HepG2 (cell line): Measurements from ENCODE around the gene DPP6. TPM values are rescaled to one million over a fixed set of nuclear protein-coding genes. Genes with fewer than 3 reads are reported as not detected.
A peak's percentile ranks its signal among the peaks of the same experiment; 100 is the strongest.

Experiments
- ATAC-seq: fragments of 200-7000 bp; cut with Tn5 transposase; 3 replicates; pipeline ENCODE4 v1.9.1; 2020; ENCODE audit warnings: mild to moderate bottlenecking, moderate library complexity
- BruUV-seq: library from RNA; stranded (reverse); fragments of 400-500 nt; replicated peaks from 2 replicates; lab custom pipeline; 2021; lab: Mats Ljungman, UMichigan
- CTCF ChIA-PET: fragments of 300-600 bp; formaldehyde crosslinking; extraction: SDS; loops from one replicate; lab custom pipeline; 2021; ENCODE audit warnings: low total read pairs, inconsistent platforms, low intra/inter-chr PET ratio; lab: Yijun Ruan, JAX
- POLR2A ChIA-PET: fragments of 350-600 bp; sonication (Branson Sonifier 250); formaldehyde crosslinking; loops from one replicate; lab custom pipeline; 2020; ENCODE audit warnings: antibody characterized with exemption, inconsistent platforms; lab: Yijun Ruan, JAX
- DNase-seq: peaks from one replicate; pipeline ENCODE4 v3.0.0-alpha.2; 2015; ENCODE audit warnings: low spot score
- FAIRE-seq: peaks from 3 replicates; lab custom pipeline; 2011; peaks lifted over from hg19 to GRCh38; lab: Jason Lieb, UNC
- H2AFZ ChIP-seq: one replicate; pipeline ENCODE4 v1.6.1; 2011; ENCODE audit warnings: low read length, inconsistent platforms
- H3K27ac ChIP-seq: fragments of 300-600 bp; 3 replicates; pipeline ENCODE4 v1.8.0; 2011; ENCODE audit warnings: mixed run types, mild to moderate bottlenecking, mixed read lengths, low read length, inconsistent platforms; ENCODE audit not compliant: insufficient read depth; ENCODE audit errors: extremely low read length
- H3K27me3 ChIP-seq, 2 experiments: fragments of 200-600 bp in 1 of 2; 2 replicates in 1 of 2; 3 replicates in 1 of 2; pipeline versions ENCODE4 v1.6.0 to v1.8.0; 2011; ENCODE audit warnings: low read length in 2 of 2, mild to moderate bottlenecking in 2 of 2, moderate library complexity in 2 of 2, inconsistent platforms in 1 of 2; ENCODE audit not compliant: insufficient read depth in 2 of 2, control insufficient read depth in 1 of 2
- H3K36me3 ChIP-seq, 2 experiments: fragments of 200-600 bp in 1 of 2; replicated peaks in 1 of 2; 2 replicates in 1 of 2; 3 replicates in 1 of 2; pipeline versions ENCODE4 v1.5.1 to v1.8.0; 2011; ENCODE audit warnings: low read length in 2 of 2, inconsistent platforms in 1 of 2; ENCODE audit not compliant: insufficient read depth in 2 of 2, control insufficient read depth in 1 of 2
- H3K4me1 ChIP-seq: 2 replicates; pipeline ENCODE4 v1.5.1; 2012; ENCODE audit warnings: low read length, inconsistent platforms; ENCODE audit not compliant: insufficient read depth
- H3K4me2 ChIP-seq: 2 replicates; pipeline ENCODE4 v1.6.0; 2011; ENCODE audit warnings: low read depth, low read length, inconsistent platforms
- H3K4me3 ChIP-seq, 3 experiments: fragments of 200-600 bp in 1 of 3; sonication (generic), shearing (Covaris generic) in 1 of 3; replicated peaks in 1 of 3; 2 replicates each; pipeline ENCODE4 v1.5.1; 2011 to 2016; ENCODE audit warnings: low read length in 3 of 3, inconsistent platforms in 2 of 3, low read depth in 2 of 3, mild to moderate bottlenecking in 2 of 3, control low read depth in 1 of 3, mixed read lengths in 1 of 3; ENCODE audit not compliant: insufficient read depth in 1 of 3
- H3K79me2 ChIP-seq: one replicate; pipeline ENCODE4 v1.6.1; 2011; ENCODE audit warnings: low read length, inconsistent platforms; ENCODE audit not compliant: insufficient read depth
- H3K9ac ChIP-seq: 2 replicates; pipeline ENCODE4 v1.6.0; 2011; ENCODE audit warnings: mild to moderate bottlenecking, low read depth, low read length, inconsistent platforms; ENCODE audit not compliant: insufficient read depth
- H3K9me3 ChIP-seq: 2 replicates; pipeline ENCODE4 v1.5.1; 2012; ENCODE audit warnings: mild to moderate bottlenecking, low read length
- H4K20me1 ChIP-seq: 2 replicates; pipeline ENCODE4 v1.6.0; 2011; ENCODE audit warnings: inconsistent platforms, mild to moderate bottlenecking, low read length, moderate library complexity; ENCODE audit not compliant: insufficient read depth
- ATF7-NPFF ChIP-seq: sonication (generic); formaldehyde crosslinking; IDR thresholded peaks from 2 replicates; pipeline ENCODE4 v1.8.1; 2023; ENCODE audit warnings: mild to moderate bottlenecking, low read depth, missing genetic modification reagents, moderate library complexity
- FOXK1 ChIP-seq: sonication (generic); formaldehyde crosslinking; IDR thresholded peaks from 2 replicates; pipeline ENCODE4 v1.4.0; 2020; ENCODE audit warnings: low read depth, missing genetic modification reagents, borderline replicate concordance
- FOXO1 ChIP-seq: sonication (generic); formaldehyde crosslinking; IDR thresholded peaks from 2 replicates; pipeline ENCODE4 v1.4.0; 2020; ENCODE audit warnings: missing genetic modification reagents
- KIAA2018 ChIP-seq: sonication (generic); formaldehyde crosslinking; IDR thresholded peaks from 2 replicates; pipeline ENCODE4 v1.5.0; 2020; ENCODE audit warnings: mild to moderate bottlenecking, missing genetic modification reagents, borderline replicate concordance
- KLF16 ChIP-seq, 2 experiments: sonication (generic) in 1 of 2; formaldehyde crosslinking in 1 of 2; IDR thresholded peaks; 2 replicates each; pipeline versions ENCODE4 v1.6.1 to v1.8.0; 2016 to 2023; ENCODE audit warnings: missing genetic modification reagents in 2 of 2, missing compliant biosample characterization in 1 of 2
- NFIB ChIP-seq: sonication (generic); formaldehyde crosslinking; IDR thresholded peaks from 2 replicates; pipeline ENCODE4 v1.9.0; 2021; ENCODE audit warnings: missing genetic modification reagents, mild to moderate bottlenecking, borderline replicate concordance
- SALL2 ChIP-seq: sonication (generic); formaldehyde crosslinking; IDR thresholded peaks from 2 replicates; pipeline ENCODE4 v1.8.1; 2023; ENCODE audit warnings: mild to moderate bottlenecking, missing genetic modification reagents, inconsistent platforms
- ZSCAN31 ChIP-seq: sonication (generic); formaldehyde crosslinking; IDR thresholded peaks from 2 replicates; pipeline ENCODE4 v1.5.0; 2020; ENCODE audit warnings: low read depth, mild to moderate bottlenecking, missing genetic modification reagents
- WGBS: methylation state at CpG from one replicate; pipeline ENCODE4 v1.1.6; 2017; ENCODE audit warnings: low lambda C conversion rate; 5-methylcytosine and 5-hydroxymethylcytosine counted together
- in situ Hi-C: cut with HindIII; loops from 2 replicates; pipeline ENCODE4 v1.10.0; 2017; ENCODE audit warnings: low pct_unique_long_range_greater_than_20kb; ENCODE audit not compliant: extremely low pct_ligation_motif_present
- intact Hi-C: fragments of 100-400 bp; cut with micrococcal nuclease; formaldehyde crosslinking; loops from one replicate; pipeline ENCODE4 v1.10.0; 2022; ENCODE audit not compliant: unreplicated experiment
- polyA plus RNA-seq, 8 experiments: library from polyadenylated mRNA; depleted of rRNA in 3 of 8; stranded (reverse) in 7 of 8; unstranded in 1 of 8; fragments of >200 nt; fragmentation: Illumina TruSeq in 4 of 8; extraction: Trizol in 4 of 8; gene quantifications; 2 replicates each; pipeline versions ENCODE4 v1.2.1 to v1.2.3, GENCODE V29; 2011 to 2016; ENCODE audit warnings: low read depth in 4 of 8, missing spikeins in 1 of 8, mixed read lengths in 1 of 8; ENCODE audit not compliant: insufficient read depth in 1 of 8
- total RNA-seq, 5 experiments: library from RNA; depleted of rRNA; stranded (reverse); fragments of >200 nt; fragmentation: Illumina TruSeq; extraction: Trizol; gene quantifications; 2 replicates each; pipeline ENCODE4 v1.2.3, GENCODE V29; 2016; ENCODE audit warnings: low read depth in 1 of 5

The DPP6 gene
- total and polyA plus RNA-seq, 2 of the 13 experiments (the other 11 are each of a cell fraction or from before 2014, with no cell fraction given) = not detected

- CTCF ChIA-PET = interaction anchor here (1.1 kb wide), 2 partner anchors 40 to 432 kb away, joined by 4 read pairs; no protein-coding TSS in a partner anchor
- POLR2A ChIA-PET = interaction anchor here (1.0 to 1.3 kb wide), 2 partner anchors 10 to 16 kb away, joined by 4 to 6 read pairs; no protein-coding TSS in a partner anchor
- peaks cover 8% of the 10 kb centered on the region for H3K4me1 ChIP-seq
- 0 out of 2 replicates have a peak, but pooled peaks have one; percentile 2 for TF ChIP-seq KIAA2018 (CRISPR knock-in tag)
- TF ChIP-seq SALL2 (CRISPR knock-in tag) = 0 out of 2 replicates have a peak, but pooled peaks have one; percentile 3
- 0 out of 2 replicates have a peak, but pooled peaks have one; percentile 18 for TF ChIP-seq NFIB
- TF ChIP-seq FOXK1 (CRISPR knock-in tag) = no peak
- no peak for TF ChIP-seq FOXO1 (CRISPR knock-in tag)
- TF ChIP-seq ATF7-NPFF (CRISPR knock-in tag) = 0 out of 2 replicates have a peak, but pooled peaks have one; percentile 15
- TF ChIP-seq KLF16 (CRISPR knock-in tag; IDR thresholded peaks at IDR 0.05) = no peak
- TF ChIP-seq ZSCAN31 (CRISPR knock-in tag) = 0 out of 2 replicates have a peak, but pooled peaks have one; percentile 10
- TF ChIP-seq, all 625 proteins: peak for 5
- intact Hi-C loops (loop anchor here (5.0 kb wide), 1 partner anchor 434 kb away; no protein-coding TSS in a partner anchor), in situ Hi-C loops (no loop called here)
- H3K4me3 ChIP-seq = peak overlapping the region in 1 of 3 experiments; percentile 14; a peak in 1 of 6 replicates
- H3K9me3 ChIP-seq = peaks cover 15% of the 10 kb centered on the region
- 69% methylated on average over 22 of the region's 22 CpGs for WGBS
- no peak for FAIRE-seq
- H4K20me1 ChIP-seq = no peaks in the 10 kb centered on the region
- H3K79me2 ChIP-seq = no peaks in the 10 kb centered on the region
- peak overlapping the region; percentile 53 for H3K4me2 ChIP-seq
- ATAC-seq = peak; percentile 8
- BruUV-seq = no TSS peak
- H3K36me3 ChIP-seq = no peaks in the 10 kb centered on the region
- H3K27ac ChIP-seq = no peak overlapping the region
- peaks cover 2 to 38% of the 10 kb centered on the region in 2 experiments; a peak in 4 of 5 replicates for H3K27me3 ChIP-seq
- H2AFZ ChIP-seq = no peak overlapping the region
- no peak for DNase-seq
- no peak overlapping the region; the same call in 1 of the 2 replicates for H3K9ac ChIP-seq
These were observed 860.9 kb downstream of the DPP6 start for GRCh38 chr7:154912871-154913637.
